GM21423 (cell line): ENCODE results near the gene CHD6.
A peak's percentile ranks its signal among the peaks of the same experiment; 100 is the strongest.

Experiments
- ATAC-seq: cut with Tn5 transposase; IDR thresholded peaks from one replicate; pipeline ENCODE4 v1.9.1; 2021; ENCODE audit warnings: mild to moderate bottlenecking, moderate library complexity; ENCODE audit not compliant: unreplicated experiment

The CHD6 gene

DNA sequence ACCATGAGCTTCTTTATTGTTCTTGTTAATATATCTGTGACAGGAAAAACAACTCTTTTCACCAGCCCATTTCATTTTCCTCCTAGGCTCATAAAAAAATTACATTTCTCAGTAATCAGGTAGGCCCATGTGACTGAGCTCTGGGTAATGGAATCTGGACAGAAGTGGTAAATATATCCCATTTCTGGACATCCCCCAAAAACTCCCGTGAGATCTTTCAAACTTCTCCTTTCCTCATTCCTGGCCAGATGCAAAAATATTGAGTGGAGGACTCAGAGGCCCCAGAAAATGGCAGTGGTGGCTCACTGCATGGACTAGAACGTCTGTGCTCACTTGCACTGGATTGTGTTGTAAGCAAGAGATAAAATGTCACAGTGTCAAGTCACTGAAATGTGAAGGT is 3.8 kb upstream of the CHD6 start:
- ATAC-seq = no peak

GRCh38 chr20:41621421-41621820 is 3.2 kb upstream of the CHD6 start:
- ATAC-seq = no peak

- no peak for ATAC-seq
These were observed 1.4 kb upstream of the CHD6 start for GRCh38 chr20:41619360-41620100.

DNA sequence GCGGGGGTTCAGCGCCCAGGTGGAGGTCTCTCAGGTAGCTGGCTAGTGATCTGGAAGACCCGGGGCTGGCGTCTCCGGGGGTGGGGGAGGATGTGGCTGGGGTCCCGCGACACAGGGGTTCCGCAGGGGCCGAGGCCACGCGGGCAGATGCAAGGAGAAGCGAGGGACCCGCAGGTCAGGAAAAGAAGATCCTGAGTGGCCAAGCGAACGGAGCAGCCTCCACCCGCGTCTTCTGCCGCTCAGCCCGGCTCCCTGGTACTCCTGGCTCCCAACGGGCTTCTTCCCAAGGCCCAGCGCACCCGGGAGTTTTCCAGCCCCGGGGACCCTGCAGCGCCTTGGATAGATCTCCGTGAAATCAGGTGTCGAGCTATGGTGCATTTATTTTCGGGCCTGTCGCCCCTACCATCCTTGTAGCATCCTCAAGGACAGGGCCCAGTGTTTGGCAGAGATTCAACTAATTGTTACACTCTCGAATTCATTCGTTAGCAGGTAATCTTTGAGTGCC is 682 bp upstream of the CHD6 start:
- no peak for ATAC-seq

DNA sequence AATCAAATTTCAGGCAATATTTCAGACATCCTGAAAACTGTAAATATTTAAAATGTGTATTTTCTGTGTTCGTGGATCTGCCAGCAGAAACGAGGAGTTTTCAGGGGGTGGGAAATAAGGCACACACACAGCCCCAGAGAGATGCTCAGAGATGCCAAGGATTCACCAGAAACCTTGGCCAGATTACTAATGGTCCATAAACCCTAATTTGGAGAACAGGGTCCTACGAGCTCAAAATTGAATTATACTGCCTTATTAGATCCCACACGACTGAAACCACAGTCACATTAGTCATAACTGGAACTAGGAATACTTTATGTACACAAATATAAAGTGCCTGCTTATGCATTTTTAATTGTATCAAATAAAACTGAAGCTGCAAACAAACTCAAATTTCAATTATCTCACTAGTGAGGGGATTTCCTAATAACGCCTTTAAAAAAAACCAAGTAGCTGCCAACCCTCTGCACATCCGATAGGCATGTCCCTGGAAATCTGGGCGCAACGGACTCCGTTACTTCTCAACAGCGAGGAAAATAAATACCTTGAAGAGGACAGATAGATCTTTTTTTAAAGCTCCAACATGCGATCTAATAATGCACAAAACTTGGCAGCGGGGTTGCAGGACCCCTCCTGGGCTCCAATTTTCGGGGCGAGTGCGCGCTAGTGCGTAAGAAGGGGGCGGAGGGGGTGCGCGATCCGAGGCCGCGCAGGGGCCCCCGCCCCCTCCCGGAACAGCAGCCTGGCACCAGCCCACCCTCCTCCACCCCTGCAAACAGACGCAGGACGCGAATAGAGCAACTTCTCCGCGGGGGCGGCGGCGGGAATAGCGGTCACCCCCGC is 897 bp downstream of the CHD6 start:
- ATAC-seq = peak; percentile 5

DNA sequence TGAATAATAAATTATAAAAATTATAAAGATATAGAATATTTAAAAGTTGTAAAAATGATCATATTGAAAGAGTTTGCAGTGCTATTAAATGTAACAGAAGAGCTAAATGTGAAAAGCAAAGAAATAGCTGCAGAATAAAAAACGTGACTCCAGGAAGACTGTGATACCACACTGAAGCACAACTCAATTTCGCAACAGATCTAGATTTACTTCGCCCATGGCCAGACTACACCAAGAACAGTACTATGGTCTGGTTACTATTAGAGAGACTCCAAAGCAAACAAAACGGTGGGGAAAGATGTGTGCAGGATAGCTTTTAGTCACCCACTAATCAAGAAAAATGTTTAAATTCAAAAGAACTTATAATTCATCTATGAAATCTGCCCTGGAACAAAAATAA is 1.9 kb downstream of the CHD6 start:
- ATAC-seq = no peak

DNA sequence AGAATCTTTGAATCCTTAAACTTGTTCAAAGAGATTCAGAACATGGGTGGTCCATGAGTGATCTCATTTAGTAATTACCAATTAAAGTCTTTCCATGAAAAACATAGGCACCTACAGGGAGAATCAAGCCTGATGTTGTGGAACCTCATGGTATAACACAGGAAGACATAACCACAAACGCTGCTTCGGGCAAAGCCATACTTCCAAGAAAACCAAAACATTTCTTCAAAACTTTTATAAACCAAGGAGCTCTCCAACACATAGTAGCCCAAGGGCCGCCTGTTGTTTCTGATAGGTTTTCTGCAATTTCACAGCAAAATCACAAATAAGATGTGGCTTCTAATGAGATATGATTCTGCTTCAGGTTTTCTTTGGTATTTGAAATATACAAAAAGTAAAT is 2.5 kb downstream of the CHD6 start:
- ATAC-seq = no peak

DNA sequence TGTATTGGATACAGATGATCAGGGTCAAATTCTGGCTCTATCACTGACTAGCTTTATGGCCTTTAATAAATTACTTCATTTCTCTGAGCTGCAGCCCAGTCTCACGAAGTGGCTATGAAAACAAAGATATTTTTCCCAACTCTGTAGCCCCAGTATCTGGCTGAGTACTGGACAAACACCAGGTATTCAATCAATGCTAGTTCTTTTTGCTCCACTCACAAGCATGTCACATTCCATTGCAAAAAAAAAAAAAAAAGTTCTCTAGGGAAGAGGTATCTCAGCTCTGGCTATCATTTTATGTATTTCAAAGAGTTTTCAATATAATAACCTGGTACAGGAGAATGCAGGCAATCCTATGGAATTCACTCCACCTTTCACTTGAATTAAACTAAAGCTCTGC is 3.1 kb downstream of the CHD6 start:
- ATAC-seq = no peak

- ATAC-seq = no peak
These were observed 4.9 kb downstream of the CHD6 start for GRCh38 chr20:41613321-41613720.

- ATAC-seq = no peak
These were observed 8.7 kb downstream of the CHD6 start for GRCh38 chr20:41609474-41609873.

DNA sequence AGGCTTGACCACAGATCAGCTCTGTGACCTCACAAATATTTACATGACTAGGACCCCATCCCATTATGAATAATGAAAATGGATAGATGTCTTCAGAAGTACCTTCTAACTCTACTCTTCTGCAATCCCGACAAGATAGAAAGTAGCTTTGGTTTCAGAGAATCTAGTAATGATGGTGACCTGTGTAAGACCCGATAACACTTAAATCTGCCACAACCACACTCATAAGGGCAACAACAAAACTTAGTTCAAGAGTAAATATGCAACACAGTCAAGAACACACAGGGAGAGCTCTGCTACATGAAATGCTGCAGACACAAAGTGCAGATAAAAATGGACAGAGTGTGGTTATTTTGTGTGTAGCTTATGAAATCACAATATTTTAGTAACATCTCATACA is 9.6 kb downstream of the CHD6 start:
- no peak for ATAC-seq

GRCh38 chr20:41607791-41608190 is 10.4 kb downstream of the CHD6 start:
- no peak for ATAC-seq

DNA sequence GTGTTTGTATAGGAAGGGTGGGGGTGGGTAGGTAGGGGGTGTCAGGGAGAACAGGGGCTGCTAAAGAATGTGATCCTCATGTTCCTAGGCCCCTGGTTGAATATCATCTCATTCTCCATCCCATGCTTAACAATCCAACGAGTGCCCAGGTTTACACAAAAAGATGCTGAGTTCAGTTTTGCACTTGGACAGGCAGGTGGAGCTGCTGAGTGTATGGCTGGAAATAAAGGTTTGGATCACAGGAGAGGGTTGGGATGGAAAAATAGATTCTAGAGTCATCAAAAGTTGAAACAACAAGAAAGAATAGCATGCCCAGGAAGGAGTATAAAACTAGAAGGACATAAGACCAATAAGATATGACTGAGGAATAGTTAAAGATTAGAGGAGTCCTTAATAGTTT is 14.2 kb downstream of the CHD6 start:
- no peak for ATAC-seq

DNA sequence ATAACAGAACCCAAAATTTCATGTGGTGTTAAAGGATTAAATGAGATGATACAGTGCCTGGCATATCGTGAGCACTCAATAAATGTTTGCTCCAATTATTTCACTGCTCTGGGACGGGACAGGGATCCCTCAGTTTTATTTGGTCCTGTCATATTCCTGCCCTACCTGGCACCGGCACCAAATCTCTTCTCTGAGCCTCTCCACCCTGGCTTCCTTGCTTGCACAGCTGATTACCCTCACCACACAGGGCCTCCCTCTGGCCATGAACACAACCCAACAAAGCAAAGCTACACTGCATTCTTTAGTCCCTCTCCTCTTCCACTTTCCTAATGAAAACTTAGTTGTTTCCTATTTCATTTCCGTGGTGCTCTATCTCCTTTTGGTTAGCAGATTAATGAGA is 16.4 kb downstream of the CHD6 start:
- ATAC-seq = no peak

DNA sequence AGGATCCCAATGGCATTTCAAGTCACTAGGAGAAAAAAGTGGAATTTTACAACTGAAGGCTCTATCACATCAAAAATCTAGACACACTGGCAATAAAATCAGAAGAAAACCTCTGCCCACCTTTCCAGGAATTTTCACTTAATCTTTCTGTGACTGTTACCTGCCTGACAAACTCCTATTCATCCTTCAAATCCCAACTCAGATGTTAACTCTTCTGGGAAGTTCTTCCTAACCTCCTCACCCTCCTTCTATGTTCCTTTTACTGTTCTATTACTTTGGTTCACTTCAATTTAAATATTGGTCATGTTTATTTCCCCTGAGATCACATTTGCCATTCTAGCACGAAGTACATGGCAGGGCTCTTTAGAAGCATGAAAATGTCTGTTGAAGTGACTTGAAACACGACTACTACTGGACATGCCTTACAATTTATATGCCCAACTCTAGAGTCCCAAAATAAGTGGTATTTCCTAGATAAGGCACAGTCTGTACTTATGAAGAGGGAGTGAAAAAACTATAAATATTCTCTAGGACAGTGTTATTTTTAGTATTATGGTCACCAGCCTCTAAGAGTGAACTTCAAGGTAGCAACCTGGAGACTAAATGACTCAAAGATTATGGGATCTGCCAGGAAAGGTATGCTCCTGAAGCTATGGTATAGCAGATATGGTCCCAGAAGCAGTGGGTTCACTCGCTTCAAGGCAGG is 17.1 kb downstream of the CHD6 start:
- no peak for ATAC-seq

DNA sequence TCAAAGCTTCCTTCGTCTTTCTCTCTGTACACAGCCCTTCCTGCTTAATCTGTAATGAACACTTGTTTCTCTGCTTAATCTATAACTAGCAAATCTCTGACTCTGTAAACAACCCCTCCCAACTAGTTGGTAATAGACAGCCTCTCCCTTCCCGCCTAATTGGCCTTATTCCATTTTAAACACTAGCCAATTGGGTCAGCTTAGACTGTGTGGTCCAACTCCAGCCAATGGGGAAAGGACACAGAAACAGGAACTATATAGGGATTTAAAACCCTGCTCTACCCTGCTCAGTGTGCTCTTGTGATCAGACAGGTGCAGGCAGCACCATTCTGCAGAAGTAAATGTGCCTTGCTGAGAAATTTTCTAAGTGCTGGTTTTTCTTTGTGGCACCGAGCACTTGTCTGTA is 18.5 kb downstream of the CHD6 start:
- ATAC-seq = no peak

DNA sequence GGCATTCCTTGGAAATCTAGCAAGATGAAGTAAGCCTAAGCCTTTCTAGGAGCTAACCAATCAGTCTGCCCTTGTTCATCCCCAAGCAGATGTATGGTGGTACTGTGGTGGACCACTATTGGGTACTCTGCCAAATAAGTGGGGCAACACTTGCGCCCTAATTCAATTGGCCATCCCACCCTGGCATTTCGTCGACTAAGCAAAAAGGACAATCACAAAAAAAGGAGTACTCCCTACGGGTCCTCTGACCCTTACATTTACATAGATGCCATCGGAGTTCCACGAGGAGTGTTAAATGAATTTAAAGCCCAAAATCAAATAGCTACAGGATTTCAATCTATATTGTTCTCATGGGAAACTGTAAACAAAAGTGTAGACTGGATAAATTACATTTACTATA is 19.5 kb downstream of the CHD6 start:
- ATAC-seq = no peak

- ATAC-seq = no peak
These were observed 23.5 kb downstream of the CHD6 start for GRCh38 chr20:41594514-41595322.

GRCh38 chr20:41592516-41593216 is 25.5 kb downstream of the CHD6 start:
- no peak for ATAC-seq

DNA sequence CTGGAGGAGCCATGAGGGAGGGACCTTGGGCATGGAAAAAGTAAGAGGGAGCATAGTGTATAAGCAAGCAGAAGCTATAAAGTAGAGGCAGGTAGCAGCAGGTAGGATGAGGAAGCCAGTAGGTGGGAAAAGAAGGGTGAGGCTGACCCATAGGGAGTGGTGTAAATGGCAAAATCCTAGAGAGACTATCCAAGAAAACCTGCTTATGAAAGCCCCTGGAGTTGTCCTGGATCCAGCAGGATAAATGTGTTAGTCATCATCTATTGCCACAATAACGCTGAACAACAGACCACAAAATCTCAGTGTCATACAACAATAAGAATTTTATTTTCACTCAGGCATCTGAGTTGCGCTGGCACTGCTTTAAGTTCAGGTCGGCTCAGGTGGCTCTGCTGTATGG is 30.2 kb downstream of the CHD6 start:
- no peak for ATAC-seq
